M059J (cell line): ENCODE data around the gene KRT10. TPM values are rescaled to one million over a fixed set of nuclear protein-coding genes. Genes with fewer than 3 reads are reported as not detected.
"Not testable (repeated sequence)": the region's sequence is repeated elsewhere in the genome, so short reads cannot be mapped to it uniquely, and the experiment has no call there.

Experiments used
- DNase-seq: peaks from one replicate; pipeline ENCODE4 v3.0.0-alpha.2; 2012; ENCODE audit warnings: low read depth
- total RNA-seq: library from RNA; depleted of rRNA; stranded (reverse); fragments of >200 nt; shearing (Covaris generic); gene quantifications from 2 replicates; pipeline ENCODE4 v1.2.3, GENCODE V29; 2014

The KRT10 gene
- total RNA-seq, 1 experiment from 2014 or later = 42.0 TPM

GRCh38 chr17:40833882-40834281 lies 11.5 kb upstream of the KRT10 start:
- DNase-seq = no peak

GRCh38 chr17:40832840-40833239 lies 10.4 kb upstream of the KRT10 start:
- DNase-seq = no peak

- DNase-seq = no peak
Measured at GRCh38 chr17:40830085-40830776, 7.8 kb upstream of the KRT10 start.

- DNase-seq = no peak
Measured at GRCh38 chr17:40828454-40829044, 6.1 kb upstream of the KRT10 start.

- peak; percentile 19 for DNase-seq
Measured at GRCh38 chr17:40827746-40828453, 5.5 kb upstream of the KRT10 start.

DNA sequence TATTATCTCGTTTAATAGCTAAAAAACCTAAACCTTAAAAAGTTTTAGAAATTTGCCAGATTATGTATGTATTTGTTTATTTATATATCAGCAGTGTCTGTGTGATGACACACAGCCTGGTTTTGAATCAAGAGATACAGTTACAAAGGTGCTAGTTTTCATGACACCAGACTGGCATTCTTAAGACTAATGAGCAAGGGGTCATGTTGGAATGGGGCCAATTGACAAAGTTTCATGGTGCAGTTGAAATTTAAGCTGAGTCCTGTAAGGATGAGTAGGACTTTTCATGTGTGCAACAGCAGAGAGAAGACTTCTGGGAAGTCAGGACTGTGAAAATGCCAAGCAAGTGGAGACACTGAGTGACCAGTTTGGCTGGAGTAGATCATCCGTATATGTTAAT lies 3.2 kb upstream of the KRT10 start:
- no peak for DNase-seq

DNA sequence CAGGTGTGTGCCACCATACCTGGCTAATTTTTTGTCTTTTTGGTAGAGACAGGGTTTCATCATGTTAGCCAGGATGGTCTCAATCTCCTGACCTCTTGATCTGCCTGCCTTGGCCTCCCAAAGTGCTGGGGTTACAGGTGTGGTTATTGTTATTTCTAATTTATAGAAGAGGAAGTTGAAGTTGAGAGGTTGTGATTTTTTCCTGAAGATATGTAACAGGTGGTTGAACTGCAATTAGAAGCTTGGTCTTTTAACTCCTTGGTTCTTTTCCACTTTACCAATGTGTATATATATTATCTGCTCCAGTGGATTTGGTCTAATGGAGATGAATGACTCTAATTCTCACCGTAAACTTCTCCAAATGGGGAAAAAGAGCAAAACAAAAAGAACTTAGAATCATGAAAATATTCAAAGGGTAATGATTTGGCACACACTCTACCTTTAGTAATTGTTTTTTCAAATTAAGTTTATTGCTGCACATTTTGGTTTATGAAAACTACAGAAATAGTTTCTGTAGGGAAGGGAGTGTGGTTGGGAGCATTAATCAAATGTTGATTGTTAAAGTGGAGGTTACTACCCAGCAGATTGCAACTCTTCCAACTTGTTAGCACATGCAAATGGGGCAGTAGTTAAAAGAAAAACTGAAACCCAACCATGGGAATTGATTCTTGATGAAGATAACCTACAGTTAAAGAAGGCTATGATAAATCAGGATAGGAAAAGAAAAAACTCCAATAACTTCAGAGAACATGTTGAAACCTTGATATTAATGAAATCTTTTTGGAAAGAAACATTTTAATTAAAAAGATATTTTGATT lies 1.8 kb upstream of the KRT10 start:
- DNase-seq = no peak

DNA sequence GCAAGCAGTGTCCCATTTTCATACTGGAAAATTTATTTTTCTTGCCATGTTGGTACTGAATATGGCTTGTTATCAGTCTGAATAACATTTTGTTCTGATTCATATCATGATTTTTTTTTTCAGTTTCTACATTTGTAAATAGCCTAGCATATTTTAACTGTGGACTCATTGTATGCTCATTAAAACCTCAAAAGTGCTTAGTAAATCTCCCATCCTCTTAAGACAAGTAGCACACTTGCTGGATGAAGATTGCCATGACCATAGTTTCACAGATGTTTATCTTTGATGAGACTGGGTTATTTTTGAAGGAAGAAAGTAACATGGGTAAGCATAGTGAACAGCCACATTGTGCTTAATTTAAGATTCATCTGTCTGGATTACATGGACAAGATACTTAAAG lies 878 bp downstream of the KRT10 start:
- DNase-seq = no peak

DNA sequence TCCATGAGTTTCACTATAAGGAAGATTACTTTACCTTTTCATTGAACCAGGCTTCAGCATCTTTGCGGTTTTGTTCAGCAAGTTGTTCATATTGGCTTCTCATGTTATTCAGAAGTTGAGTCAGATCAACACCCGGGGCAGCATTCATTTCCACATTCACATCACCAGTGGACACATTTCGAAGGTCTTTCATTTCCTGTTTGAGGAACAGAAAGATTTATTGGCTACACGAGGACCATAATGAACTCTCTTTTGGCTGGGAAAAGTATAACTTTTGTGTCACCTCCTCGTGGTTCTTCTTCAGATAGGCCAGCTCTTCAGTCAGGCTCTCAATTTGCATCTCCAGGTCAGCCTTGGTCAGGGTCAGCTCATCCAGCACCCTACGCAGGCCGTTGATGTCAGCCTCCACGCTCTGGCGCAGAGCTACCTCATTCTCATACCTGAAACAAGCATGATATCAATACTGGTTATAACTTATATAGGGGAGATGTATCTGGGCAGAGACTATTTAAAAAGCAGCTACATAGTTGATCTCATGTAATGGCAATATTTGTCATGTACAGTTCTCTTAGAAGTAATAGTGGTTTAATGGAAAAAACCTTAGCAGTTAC lies 2.1 kb downstream of the KRT10 start:
- DNase-seq = no peak

GRCh38 chr17:40819528-40820125 lies 2.8 kb downstream of the KRT10 start:
- peak; percentile 5 for DNase-seq

DNA sequence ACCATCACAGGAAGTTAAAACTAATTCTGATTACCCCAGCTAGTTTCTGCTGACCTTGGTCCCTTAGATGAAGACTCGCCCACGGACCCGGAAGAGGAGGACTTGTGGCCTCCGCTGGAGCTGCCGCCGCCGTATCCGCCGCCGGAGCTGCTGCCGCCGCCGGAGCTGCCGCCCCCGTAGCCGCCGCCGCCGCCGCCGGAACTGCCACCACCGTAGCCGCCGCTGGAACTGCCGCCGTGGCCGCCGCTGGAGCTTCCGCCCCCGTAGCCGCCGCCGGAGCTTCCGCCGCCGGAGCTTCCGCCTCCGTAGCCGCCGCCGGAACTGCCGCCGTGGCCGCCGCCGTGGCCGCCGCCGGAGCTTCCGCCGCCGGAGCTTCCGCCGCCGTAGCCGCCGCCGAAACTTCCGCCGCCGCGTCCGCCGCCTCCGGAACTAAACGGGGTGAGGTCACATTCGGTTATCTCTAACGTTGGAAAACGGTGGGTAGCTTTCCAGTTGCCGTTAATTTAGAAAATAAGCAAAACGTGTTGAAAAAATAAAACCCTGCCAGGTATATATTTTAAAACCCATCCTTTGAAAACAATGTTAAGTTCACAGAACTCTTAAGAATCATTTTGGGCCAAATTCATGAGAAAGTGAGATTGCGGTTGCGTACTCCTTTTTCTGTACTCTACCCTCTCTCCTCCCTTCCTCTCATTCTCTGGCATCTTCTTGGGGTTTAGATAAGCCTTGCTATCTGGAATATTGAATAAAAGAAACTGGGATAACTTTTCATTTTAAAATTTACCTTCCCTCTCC lies 3.5 kb downstream of the KRT10 start:
- DNase-seq = peak; percentile 74

DNA sequence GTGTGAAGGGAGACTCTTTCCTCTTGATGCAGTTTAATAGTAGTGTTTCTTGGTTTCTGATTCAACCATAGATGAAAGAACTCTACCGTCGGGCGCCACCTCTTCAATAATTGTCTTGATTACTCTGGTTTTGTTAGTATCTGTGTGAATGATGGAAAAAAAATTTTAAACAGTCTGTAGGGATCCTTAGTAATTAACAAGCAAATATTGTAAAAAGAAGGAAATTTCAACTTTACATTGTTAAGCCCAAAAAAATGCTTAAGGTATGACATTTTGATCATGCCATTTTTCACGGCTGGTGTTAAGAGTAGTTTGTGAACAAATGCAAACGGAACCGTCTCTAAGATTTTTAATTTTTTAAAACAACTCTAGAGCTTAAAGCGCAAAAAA lies 4.1 kb downstream of the KRT10 start:
- peak; percentile 6 for DNase-seq

DNA sequence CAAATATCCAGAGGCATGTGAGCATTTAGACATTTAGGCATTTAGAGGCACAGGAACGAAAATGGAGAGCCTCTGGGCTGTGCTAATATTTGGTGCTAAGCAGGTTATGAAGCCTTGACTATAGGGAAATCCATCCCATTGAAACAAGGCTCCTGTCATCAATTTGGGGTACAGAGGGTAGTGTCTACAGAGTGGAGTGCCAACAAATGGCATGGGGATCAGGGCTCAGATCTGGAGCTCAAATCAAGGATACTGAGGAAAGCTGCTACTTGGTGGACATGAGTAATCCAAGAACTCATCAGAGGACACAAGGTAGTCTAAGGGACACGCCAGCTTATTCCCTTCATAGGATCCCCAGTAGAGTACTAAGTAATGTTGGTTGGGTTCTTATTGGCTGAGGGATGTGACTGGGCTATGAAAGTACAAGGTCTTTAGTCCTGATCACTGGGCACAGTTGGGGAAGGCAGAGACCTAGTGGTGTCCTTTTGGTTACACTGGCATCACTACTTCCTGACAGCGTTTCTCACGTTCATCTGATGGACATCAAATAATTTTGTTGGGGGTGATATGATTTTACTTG lies 5.2 kb downstream of the KRT10 start:
- DNase-seq = no peak

DNA sequence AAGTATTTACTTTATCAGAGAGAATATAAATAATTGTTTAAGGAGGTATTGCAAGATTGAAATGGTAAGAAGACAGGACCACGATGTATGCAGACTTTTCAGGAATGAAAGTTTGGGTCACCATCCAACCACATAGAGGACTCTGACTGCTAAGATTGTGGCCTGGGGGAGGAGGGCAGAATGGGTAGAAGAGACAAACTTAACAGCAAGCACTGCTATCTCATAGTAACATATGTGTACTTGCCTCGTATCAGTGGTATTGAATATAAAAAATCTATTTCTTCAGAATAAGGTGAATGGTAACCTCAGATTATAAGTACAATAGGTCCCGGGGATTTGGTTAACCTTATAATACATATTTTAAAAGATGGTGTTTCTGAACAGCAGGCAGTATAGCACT lies 5.8 kb downstream of the KRT10 start:
- DNase-seq = no peak

DNA sequence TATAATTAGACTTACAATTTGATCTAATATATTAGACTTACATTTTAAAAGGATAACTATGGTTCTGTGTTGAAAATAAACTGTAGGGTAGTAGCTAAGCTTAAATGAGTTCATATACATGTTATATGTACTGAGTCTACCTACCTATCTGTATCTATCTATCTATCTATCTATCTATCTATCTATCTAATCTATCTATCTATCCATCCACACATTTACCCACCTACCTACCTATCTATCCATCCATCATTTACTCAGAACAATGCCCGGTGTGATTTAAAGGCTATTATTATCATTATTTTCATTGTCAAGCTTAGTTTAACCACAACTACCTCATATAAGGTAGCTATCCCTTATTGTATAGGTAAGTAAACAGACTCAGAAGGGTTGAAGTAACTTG lies 7.0 kb downstream of the KRT10 start:
- no peak for DNase-seq

GRCh38 chr17:40814657-40815056 lies 7.8 kb downstream of the KRT10 start:
- not testable (repeated sequence) for DNase-seq

DNA sequence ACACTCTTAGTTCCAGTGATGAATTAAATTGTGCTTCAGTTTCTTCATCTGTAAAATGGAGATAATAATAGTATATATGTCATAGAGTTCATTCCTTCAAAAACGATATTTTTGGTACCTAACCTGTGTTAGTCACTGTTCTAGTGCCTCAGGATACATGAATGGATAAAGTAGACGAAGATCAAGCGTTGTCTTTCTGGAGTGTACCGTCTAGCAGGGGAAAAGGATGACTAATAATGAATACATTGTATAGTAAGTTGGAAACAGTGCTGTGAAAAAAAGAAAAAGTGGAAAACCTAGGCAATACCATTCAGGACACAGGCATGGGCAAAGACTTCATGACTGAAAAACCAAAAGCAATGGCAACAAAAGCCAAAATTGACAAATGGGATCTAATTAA lies 8.6 kb downstream of the KRT10 start:
- peak; percentile 74 for DNase-seq

GRCh38 chr17:40812639-40813038 lies 9.8 kb downstream of the KRT10 start:
- DNase-seq = no peak

DNA sequence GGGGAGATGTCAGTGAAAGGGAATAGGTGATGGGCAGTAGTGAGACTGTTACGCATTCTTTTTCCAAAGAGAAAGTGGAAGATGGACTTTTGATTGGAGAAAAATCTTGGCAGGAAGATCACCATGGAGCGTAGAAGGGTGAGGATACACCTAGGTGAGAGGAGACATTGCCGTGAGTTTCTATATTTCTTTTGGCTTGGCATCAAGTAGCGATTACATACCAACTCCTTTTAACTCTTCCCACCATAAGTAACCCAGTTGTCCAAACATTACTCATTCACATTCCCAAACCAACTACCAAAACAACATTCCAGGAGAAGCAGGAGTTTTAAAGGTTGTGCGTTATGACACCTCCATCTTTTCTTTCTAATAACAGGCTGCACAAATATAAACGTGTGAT lies 11.9 kb downstream of the KRT10 start:
- peak; percentile 57 for DNase-seq

DNA sequence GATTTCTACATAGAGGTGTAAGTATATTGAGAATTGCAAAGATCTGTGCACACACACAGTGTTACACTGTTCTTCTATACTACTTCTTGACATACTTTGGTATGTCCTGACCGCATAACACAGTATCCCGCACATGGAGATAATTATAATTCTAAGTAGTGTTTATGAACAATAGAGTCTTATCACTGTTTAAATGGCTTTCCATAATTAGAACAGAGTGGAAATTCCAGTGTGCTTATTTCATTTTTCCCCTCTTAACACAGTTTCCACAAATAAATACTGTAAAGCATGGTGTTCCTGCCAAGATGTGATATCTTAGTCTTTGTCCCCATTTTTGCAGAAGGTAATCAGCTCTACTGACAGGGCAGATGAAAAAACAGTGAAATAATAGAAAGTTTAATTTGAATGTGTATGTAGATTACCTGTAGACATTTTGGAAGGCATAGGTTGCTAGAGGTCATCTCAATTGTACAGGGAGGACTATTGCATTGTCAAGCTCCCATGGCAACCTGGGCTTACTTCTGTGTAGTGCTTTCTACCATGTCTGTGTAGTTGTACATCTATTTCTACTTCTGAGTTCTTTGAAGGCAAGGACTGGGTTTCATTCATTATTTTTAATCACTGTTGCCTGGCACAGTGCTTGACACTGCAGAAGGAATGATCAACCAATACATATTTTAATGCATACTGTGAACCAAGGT lies 12.5 kb downstream of the KRT10 start:
- no peak for DNase-seq
